ENCODE measurements around the gene PROX2. TPM values are rescaled to one million over a fixed set of nuclear protein-coding genes. Genes with fewer than 3 reads are reported as not detected.

Gene PROX2
- total and polyA plus RNA-seq, 2 donors (not counting 1 experiment from before 2014, with no cell fraction given): 0.03 to 0.07 TPM

DNA sequence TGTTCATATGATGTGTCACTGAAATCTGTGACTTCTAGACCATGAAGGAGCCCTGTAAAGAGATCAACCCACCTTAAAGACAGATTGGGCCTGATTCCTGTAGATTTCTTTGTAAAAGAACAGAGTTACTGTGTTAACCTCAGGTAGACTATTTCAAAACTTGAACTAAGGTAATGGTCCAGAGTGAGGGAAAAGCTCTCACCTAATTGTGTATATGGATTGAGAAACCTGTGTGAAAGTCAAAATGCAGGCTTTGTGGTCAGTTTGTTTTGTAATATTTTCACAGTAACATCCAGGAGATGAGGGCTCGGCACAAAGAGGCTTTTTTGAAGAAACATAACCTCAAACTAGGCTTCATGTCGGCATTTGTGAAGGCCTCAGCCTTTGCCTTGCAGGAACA, 22.1 kb upstream of the PROX2 start:
- DNase-seq (no peak), ATAC-seq (ENCODE audit: low read depth) (no peak)
- Histone ChIP-seq H3K27me3 (replicated peaks in 1 of 4; ENCODE audit: control extremely low read depth in 1 of 4, control insufficient read depth in 3 of 4, insufficient read depth in 4 of 4, low read length in 3 of 4) (no peaks in the 10 kb centered on the region), H3K36me3 (replicated peaks in 1 of 2; ENCODE audit: control extremely low read depth in 1 of 2, control insufficient read depth in 1 of 2, extremely low read depth in 1 of 2, insufficient read depth in 2 of 2, low read length in 1 of 2) (peaks cover 39 to 95% of the 10 kb centered on the region in 2 experiments), H4K20me1 (ENCODE audit: control insufficient read depth, insufficient read depth, low read length, poor library complexity, severe bottlenecking) (no peaks in the 10 kb centered on the region), H3K27ac (ENCODE audit: low read length in 2 of 2) (no peak overlapping the region), H3K4me3 (ENCODE audit: control extremely low read depth in 1 of 5, extremely low read depth in 1 of 5, insufficient read depth in 1 of 5, low read depth in 2 of 5, low read length in 4 of 5) (no peak overlapping the region), H3K4me1 (ENCODE audit: control insufficient read depth in 2 of 2, insufficient read depth in 2 of 2, low read length in 2 of 2) (peaks cover 17 to 28% of the 10 kb centered on the region in 2 donors), H3K4me2 (replicated peaks; ENCODE audit: low read depth, low read length, poor library complexity, severe bottlenecking) (no peak overlapping the region), H2AFZ (ENCODE audit: insufficient read depth, low read depth, low read length, poor library complexity, severe bottlenecking) (no peak overlapping the region), H3K9me3 (ENCODE audit: control extremely low read depth in 1 of 3, control insufficient read depth in 2 of 3, insufficient read depth in 1 of 3, low read length in 2 of 3) (no peaks in the 10 kb centered on the region), H3K79me2 (ENCODE audit: control insufficient read depth, insufficient read depth, low read length) (peaks cover 13% of the 10 kb centered on the region), H3K9ac (ENCODE audit: low read length) (no peak overlapping the region)
- WGBS (ENCODE audit: insufficient coverage): 90% methylated on average over 2 of the region's 2 CpGs
- ChIA-PET POLR2A (interaction anchor here (0.6 kb wide), 1 partner anchor 483 kb away, joined by 4 read pairs; no protein-coding TSS in a partner anchor), CTCF (interaction anchor here (1.6 to 25.3 kb wide), 3 partner anchors 7 to 190 kb away, joined by 4 to 926 read pairs (median 11); partner anchors contain the start of genes DLST and PROX2)
- Mint-ChIP-seq H3K4me3 (no peak overlapping the region), H3K9me3 (ENCODE audit: insufficient read depth) (no peaks in the 10 kb centered on the region), H3K27me3 (no peaks in the 10 kb centered on the region), H3K4me1 (peaks cover 24% of the 10 kb centered on the region), H3K27ac (no peak overlapping the region)
- intact Hi-C loops (cut with micrococcal nuclease): no loop called here
- no peak for TF ChIP-seq EZH2 (IDR thresholded peaks at IDR 0.05; ENCODE audit: borderline replicate concordance, insufficient read depth, low read depth, low read length, poor library complexity, severe bottlenecking)
- TF ChIP-seq, protein P1, sequence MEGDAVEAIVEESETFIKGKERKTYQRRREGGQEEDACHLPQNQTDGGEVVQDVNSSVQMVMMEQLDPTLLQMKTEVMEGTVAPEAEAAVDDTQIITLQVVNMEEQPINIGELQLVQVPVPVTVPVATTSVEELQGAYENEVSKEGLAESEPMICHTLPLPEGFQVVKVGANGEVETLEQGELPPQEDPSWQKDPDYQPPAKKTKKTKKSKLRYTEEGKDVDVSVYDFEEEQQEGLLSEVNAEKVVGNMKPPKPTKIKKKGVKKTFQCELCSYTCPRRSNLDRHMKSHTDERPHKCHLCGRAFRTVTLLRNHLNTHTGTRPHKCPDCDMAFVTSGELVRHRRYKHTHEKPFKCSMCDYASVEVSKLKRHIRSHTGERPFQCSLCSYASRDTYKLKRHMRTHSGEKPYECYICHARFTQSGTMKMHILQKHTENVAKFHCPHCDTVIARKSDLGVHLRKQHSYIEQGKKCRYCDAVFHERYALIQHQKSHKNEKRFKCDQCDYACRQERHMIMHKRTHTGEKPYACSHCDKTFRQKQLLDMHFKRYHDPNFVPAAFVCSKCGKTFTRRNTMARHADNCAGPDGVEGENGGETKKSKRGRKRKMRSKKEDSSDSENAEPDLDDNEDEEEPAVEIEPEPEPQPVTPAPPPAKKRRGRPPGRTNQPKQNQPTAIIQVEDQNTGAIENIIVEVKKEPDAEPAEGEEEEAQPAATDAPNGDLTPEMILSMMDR (IDR thresholded peaks at IDR 0.05): no peak

DNA sequence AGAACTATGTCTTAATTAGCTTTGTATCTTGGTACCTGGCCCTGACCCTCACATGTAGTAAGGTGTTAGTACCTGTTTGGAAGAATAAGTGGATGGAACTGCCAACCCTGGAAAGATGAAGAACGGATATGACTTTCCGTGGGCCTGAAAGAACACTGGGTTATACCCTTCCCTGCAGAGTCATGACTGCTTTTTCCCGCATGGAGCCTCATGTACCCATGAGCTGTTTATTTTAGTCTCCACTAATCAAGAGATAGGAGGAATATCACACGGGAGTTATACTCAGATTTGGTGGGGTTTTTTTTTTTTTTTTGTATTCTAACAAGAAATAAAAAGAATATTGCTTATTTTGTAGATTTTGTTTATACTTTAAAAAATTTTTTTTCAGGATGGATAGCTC, 21.7 kb upstream of the PROX2 start:
- peaks cover 24% of the 10 kb centered on the region for H3K4me1 Mint-ChIP-seq
- H3K79me2 ChIP-seq (ENCODE audit: control insufficient read depth, insufficient read depth, low read length): peaks cover 13% of the 10 kb centered on the region
- no peak overlapping the region for H2AFZ ChIP-seq (ENCODE audit: insufficient read depth, low read depth, low read length, poor library complexity, severe bottlenecking)
- H3K27ac Mint-ChIP-seq: no peak overlapping the region
- H3K9me3 Mint-ChIP-seq (ENCODE audit: insufficient read depth): no peaks in the 10 kb centered on the region
- peaks cover 39 to 95% of the 10 kb centered on the region in 2 experiments for H3K36me3 ChIP-seq (replicated peaks in 1 of 2; ENCODE audit: control extremely low read depth in 1 of 2, control insufficient read depth in 1 of 2, extremely low read depth in 1 of 2, insufficient read depth in 2 of 2, low read length in 1 of 2)
- CTCF ChIA-PET: interaction anchor here (0.9 to 25.3 kb wide), 4 partner anchors 8 to 191 kb away, joined by 3 to 926 read pairs (median 8); partner anchors contain the start of genes DLST and PROX2
- DNase-seq (no peak), ATAC-seq (ENCODE audit: low read depth) (no peak)
- peaks cover 19 to 28% of the 10 kb centered on the region in 2 donors for H3K4me1 ChIP-seq (ENCODE audit: control insufficient read depth in 2 of 2, insufficient read depth in 2 of 2, low read length in 2 of 2)
- WGBS (ENCODE audit: insufficient coverage): 100% methylated on average over 2 of the region's 4 CpGs
- H3K4me2 ChIP-seq (replicated peaks; ENCODE audit: low read depth, low read length, poor library complexity, severe bottlenecking): no peak overlapping the region
- H3K4me3 ChIP-seq (ENCODE audit: control extremely low read depth in 1 of 5, extremely low read depth in 1 of 5, insufficient read depth in 1 of 5, low read depth in 2 of 5, low read length in 4 of 5): no peak overlapping the region
- no peak for TF ChIP-seq EZH2 (IDR thresholded peaks at IDR 0.05; ENCODE audit: borderline replicate concordance, insufficient read depth, low read depth, low read length, poor library complexity, severe bottlenecking)
- TF ChIP-seq, protein P1 (IDR thresholded peaks at IDR 0.05): no peak
- POLR2A ChIA-PET: interaction anchor here (0.6 kb wide), 1 partner anchor 483 kb away, joined by 4 read pairs; no protein-coding TSS in a partner anchor
- no peaks in the 10 kb centered on the region for H3K27me3 Mint-ChIP-seq
- intact Hi-C loops (cut with micrococcal nuclease): no loop called here
- no peaks in the 10 kb centered on the region for H3K9me3 ChIP-seq (ENCODE audit: control extremely low read depth in 1 of 3, control insufficient read depth in 2 of 3, insufficient read depth in 1 of 3, low read length in 2 of 3)
- H3K27ac ChIP-seq (ENCODE audit: low read length in 2 of 2): no peak overlapping the region
- no peaks in the 10 kb centered on the region for H4K20me1 ChIP-seq (ENCODE audit: control insufficient read depth, insufficient read depth, low read length, poor library complexity, severe bottlenecking)
- no peaks in the 10 kb centered on the region for H3K27me3 ChIP-seq (replicated peaks in 1 of 4; ENCODE audit: control extremely low read depth in 1 of 4, control insufficient read depth in 3 of 4, insufficient read depth in 4 of 4, low read length in 3 of 4)
- no peak overlapping the region for H3K9ac ChIP-seq (ENCODE audit: low read length)
- no peak overlapping the region for H3K4me3 Mint-ChIP-seq

Measured in B cell (primary cell).